ENCODE measurements around the gene NPAT. TPM values are rescaled to one million over a fixed set of nuclear protein-coding genes. Genes with fewer than 3 reads are reported as not detected.
A peak's percentile ranks its signal among the peaks of the same experiment; 100 is the strongest.

Gene NPAT
- total and polyA plus RNA-seq, 9 of the 15 experiments (the other 6 are each of a cell fraction or from before 2014, with no cell fraction given) = 8.8 to 30.0 (median 22.1) TPM

GRCh38 chr11:108218455-108218854 lies 4.0 kb downstream of the NPAT start (continued):
- TF ChIP-seq UBTF (IDR thresholded peaks at IDR 0.05; ENCODE audit: borderline replicate concordance in 1 of 2, low read depth in 2 of 2, low read length in 2 of 2) = no peak
- no peak for TF ChIP-seq ATF1 (CRISPR knock-in tag; IDR thresholded peaks at IDR 0.05)
- TF ChIP-seq ATF1 (tag; IDR thresholded peaks at IDR 0.05) = no peak
- TF ChIP-seq ZMIZ1 (IDR thresholded peaks at IDR 0.05; ENCODE audit: low read depth in 2 of 2, low read length in 2 of 2) = no peak
- TF ChIP-seq SMARCA4 (IDR thresholded peaks at IDR 0.05) = peak; percentile 25; the same call in 1 of the 2 replicates
- no peak for TF ChIP-seq ILK (tag; IDR thresholded peaks at IDR 0.05; ENCODE audit: borderline replicate concordance, low read depth)
- no peak for TF ChIP-seq ZNF444 (CRISPR knock-in tag; IDR thresholded peaks at IDR 0.05)
- no peak for TF ChIP-seq ZBTB49 (CRISPR knock-in tag; IDR thresholded peaks at IDR 0.05; ENCODE audit: borderline replicate concordance)
- TF ChIP-seq TFE3 (CRISPR knock-in tag; IDR thresholded peaks at IDR 0.05) = no peak
- TF ChIP-seq ZNF76 (CRISPR knock-in tag; IDR thresholded peaks at IDR 0.05; ENCODE audit: borderline replicate concordance) = no peak
- peak; percentile 43 for TF ChIP-seq FOSL1 (tag; conservative IDR thresholded peaks at IDR 0.05)
- no peak for TF ChIP-seq SREBF2 (CRISPR knock-in tag; IDR thresholded peaks at IDR 0.05)
- no peak for TF ChIP-seq ZHX1 (conservative IDR thresholded peaks at IDR 0.05; ENCODE audit: low read length)
- TF ChIP-seq USF1 (CRISPR knock-in tag; IDR thresholded peaks at IDR 0.05) = no peak

Data from K562 (cell line).